Dendritic cell treated with granulocyte-macrophage colony-stimulating factor and Interleukin-4, amounts not matched to agents 40 ng/mL and 50 ng/mL, for 4 days (primary cell): ENCODE data around the gene PDE7B.

Experiments
- H3K27ac Mint-ChIP-seq: one replicate; pipeline ENCODE4 v1.8.0; 2022; ENCODE audit warnings: mild to moderate bottlenecking, mixed read lengths
- H3K27me3 Mint-ChIP-seq: one replicate; pipeline ENCODE4 v1.8.0; 2022; ENCODE audit warnings: mild to moderate bottlenecking, mixed read lengths
- H3K36me3 Mint-ChIP-seq: one replicate; pipeline ENCODE4 v1.8.0; 2022; ENCODE audit warnings: low read depth, mixed read lengths
- H3K4me1 Mint-ChIP-seq: one replicate; pipeline ENCODE4 v1.8.0; 2022; ENCODE audit warnings: low read depth, mixed read lengths
- H3K4me3 Mint-ChIP-seq: one replicate; pipeline ENCODE4 v1.8.0; 2022; ENCODE audit warnings: mild to moderate bottlenecking, moderate library complexity, mixed read lengths
- H3K9me3 Mint-ChIP-seq: one replicate; pipeline ENCODE4 v1.8.0; 2022; ENCODE audit warnings: mixed read lengths
- intact Hi-C: fragments of 100-400 bp; cut with micrococcal nuclease; formaldehyde crosslinking; loops from one replicate; pipeline ENCODE4 v1.15.0; 2022

The PDE7B gene

GRCh38 chr6:135884136-135884535 lies 32.6 kb downstream of the PDE7B start:
- Mint-ChIP-seq H3K4me3 (no peak overlapping the region), H3K27me3 (no peaks in the 10 kb centered on the region), H3K4me1 (peaks cover 10% of the 10 kb centered on the region), H3K27ac (no peak overlapping the region), H3K36me3 (no peaks in the 10 kb centered on the region), H3K9me3 (no peaks in the 10 kb centered on the region)
- intact Hi-C loops: no loop called here

DNA sequence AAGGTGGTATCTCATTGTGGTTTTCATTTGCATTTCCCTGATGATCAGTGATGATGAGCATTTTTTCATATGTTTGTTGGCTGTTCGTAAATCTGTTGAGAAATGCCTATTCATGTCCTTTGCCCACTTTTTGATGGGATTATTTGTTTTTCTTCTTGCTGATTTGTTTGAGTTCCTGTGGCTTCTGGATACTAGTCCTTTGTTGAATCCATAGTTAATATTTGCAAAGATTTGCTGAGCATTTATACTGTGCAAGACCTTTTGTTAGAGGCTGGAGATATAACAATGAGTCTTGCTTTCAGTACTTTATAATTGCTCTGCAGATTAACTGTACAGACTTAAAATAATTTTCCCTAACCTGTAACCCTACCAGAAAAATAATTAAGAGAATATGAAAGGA lies 35.6 kb downstream of the PDE7B start:
- intact Hi-C loops: no loop called here
- Mint-ChIP-seq H3K27ac (no peak overlapping the region), H3K27me3 (no peaks in the 10 kb centered on the region), H3K4me1 (no peaks in the 10 kb centered on the region), H3K4me3 (no peak overlapping the region), H3K9me3 (no peaks in the 10 kb centered on the region), H3K36me3 (no peaks in the 10 kb centered on the region)

- no peak overlapping the region for H3K4me3 Mint-ChIP-seq
- no peaks in the 10 kb centered on the region for H3K4me1 Mint-ChIP-seq
- no peaks in the 10 kb centered on the region for H3K9me3 Mint-ChIP-seq
- no peaks in the 10 kb centered on the region for H3K36me3 Mint-ChIP-seq
- H3K27ac Mint-ChIP-seq: no peak overlapping the region
- H3K27me3 Mint-ChIP-seq: no peaks in the 10 kb centered on the region
- intact Hi-C loops: no loop called here
Observed at GRCh38 chr6:135888818-135889217, 37.3 kb downstream of the PDE7B start.

GRCh38 chr6:135890876-135891275 lies 39.4 kb downstream of the PDE7B start:
- Mint-ChIP-seq H3K27me3 (no peaks in the 10 kb centered on the region), H3K36me3 (no peaks in the 10 kb centered on the region), H3K9me3 (no peaks in the 10 kb centered on the region), H3K4me1 (no peaks in the 10 kb centered on the region), H3K27ac (no peak overlapping the region), H3K4me3 (no peak overlapping the region)
- intact Hi-C loops: no loop called here

DNA sequence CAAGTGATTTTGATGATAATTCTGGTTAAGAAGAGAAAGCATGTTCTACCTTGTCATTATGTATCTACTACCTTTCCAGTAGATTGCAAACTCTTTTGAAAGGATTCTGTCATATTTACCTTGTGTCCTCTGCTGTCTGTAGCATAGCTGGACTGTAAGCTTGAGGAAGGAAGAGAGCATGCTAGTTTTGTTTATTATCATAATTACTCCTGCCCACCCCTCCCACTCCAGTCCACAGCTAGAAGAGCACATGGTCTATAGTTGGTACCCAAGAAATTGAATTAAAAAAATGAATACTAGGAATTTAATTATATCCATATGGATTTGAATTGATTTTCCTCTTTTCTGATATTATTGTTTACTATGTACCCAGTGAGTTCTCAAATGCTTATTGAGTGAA lies 40.2 kb downstream of the PDE7B start:
- Mint-ChIP-seq H3K27ac (no peak overlapping the region), H3K9me3 (no peaks in the 10 kb centered on the region), H3K4me1 (no peaks in the 10 kb centered on the region), H3K4me3 (no peak overlapping the region), H3K27me3 (no peaks in the 10 kb centered on the region), H3K36me3 (no peaks in the 10 kb centered on the region)
- intact Hi-C loops: no loop called here

- Mint-ChIP-seq H3K4me3 (no peak overlapping the region), H3K4me1 (no peaks in the 10 kb centered on the region), H3K36me3 (no peaks in the 10 kb centered on the region), H3K9me3 (no peaks in the 10 kb centered on the region), H3K27me3 (no peaks in the 10 kb centered on the region), H3K27ac (no peak overlapping the region)
- intact Hi-C loops: no loop called here
Observed at GRCh38 chr6:135895231-135895911, 43.9 kb downstream of the PDE7B start.

- no peak overlapping the region for H3K4me3 Mint-ChIP-seq
- H3K27me3 Mint-ChIP-seq: no peaks in the 10 kb centered on the region
- no peaks in the 10 kb centered on the region for H3K36me3 Mint-ChIP-seq
- intact Hi-C loops: no loop called here
- H3K9me3 Mint-ChIP-seq: no peaks in the 10 kb centered on the region
- H3K4me1 Mint-ChIP-seq: no peaks in the 10 kb centered on the region
- no peak overlapping the region for H3K27ac Mint-ChIP-seq
Observed at GRCh38 chr6:135897087-135897486, 45.6 kb downstream of the PDE7B start.

DNA sequence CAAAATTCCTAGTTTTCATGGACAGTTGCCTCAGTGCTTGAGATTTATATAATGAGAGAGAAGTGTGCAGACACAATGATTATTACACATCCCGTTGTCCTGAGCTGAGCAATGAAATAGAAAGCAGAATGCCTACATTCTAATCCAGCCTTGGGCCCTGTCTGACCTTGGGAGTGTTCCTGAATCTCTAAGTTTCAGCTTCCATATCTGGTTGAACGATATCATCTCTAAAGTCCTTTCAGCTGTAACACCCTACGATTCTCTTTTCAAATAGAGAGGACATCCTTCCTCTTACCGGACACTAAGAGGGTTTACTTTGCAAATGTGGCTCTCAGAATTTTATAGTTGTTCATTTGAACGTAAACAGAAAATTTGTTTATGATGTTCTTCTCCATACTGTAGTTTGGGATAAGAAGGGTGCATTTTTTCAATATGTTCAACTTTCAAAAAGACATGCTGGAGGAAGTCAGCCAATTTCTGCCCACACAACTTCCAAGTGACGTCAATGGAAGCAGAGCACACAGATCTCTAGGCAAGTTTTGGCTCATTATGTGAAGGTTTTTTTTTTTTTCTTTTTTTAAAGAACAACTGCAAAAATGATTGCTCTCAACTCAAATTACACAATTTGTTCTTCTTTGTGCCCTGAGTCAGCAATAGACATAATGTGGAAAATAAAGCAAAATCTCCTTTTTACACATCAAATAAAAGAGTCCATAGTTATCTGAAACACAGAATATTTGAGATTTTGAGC lies 50.4 kb downstream of the PDE7B start:
- H3K27me3 Mint-ChIP-seq: no peaks in the 10 kb centered on the region
- no peaks in the 10 kb centered on the region for H3K36me3 Mint-ChIP-seq
- no peaks in the 10 kb centered on the region for H3K9me3 Mint-ChIP-seq
- H3K27ac Mint-ChIP-seq: no peak overlapping the region
- no peaks in the 10 kb centered on the region for H3K4me1 Mint-ChIP-seq
- no peak overlapping the region for H3K4me3 Mint-ChIP-seq
- intact Hi-C loops: no loop called here

DNA sequence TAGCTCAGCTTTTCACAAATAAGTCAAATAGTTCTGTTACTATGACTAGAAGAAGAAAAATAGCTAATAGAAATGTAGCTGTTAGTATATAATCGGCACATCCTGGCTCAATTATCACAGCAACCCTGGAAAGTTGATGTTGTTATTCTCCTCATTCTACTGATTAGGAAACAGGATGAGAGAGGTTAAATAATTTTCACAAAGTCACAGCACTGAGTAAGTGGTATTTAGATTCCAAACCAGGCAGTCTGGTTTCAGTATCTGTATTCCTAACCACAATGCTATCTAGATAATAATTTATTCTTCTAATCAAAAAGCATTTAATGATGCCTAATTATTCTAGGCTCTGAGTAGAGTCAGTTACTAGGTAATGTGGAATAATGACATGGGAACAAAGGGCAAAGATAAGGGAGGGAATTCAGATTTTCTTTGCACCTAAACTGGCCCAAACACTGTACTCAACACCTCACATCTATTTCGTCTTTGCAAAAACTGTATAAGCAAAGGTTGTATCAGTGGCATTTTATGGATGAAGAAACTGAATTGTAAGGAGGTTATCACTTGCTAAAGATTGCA lies 51.3 kb downstream of the PDE7B start:
- Mint-ChIP-seq H3K27me3 (no peaks in the 10 kb centered on the region), H3K27ac (no peak overlapping the region), H3K36me3 (no peaks in the 10 kb centered on the region), H3K4me3 (no peak overlapping the region), H3K4me1 (no peaks in the 10 kb centered on the region), H3K9me3 (no peaks in the 10 kb centered on the region)
- intact Hi-C loops: no loop called here

DNA sequence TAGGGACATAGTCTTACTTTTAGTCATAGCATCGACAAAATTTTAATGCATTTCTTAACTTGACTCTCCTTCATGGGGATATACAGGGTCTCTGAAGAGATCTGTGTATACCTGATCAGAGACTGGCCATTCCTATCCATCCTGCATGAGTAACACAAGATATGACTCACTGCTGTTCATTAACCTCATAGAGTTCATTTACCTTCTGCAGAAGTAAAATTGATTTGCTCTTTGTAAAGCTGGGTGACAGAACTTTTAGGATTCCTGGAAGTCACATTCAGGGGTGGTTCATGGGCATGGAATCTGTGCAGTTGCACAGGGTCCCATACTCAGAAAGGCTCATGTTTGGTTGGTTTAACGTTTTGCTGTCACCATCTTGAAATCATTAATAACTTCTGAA lies 53.2 kb downstream of the PDE7B start:
- Mint-ChIP-seq H3K9me3 (no peaks in the 10 kb centered on the region), H3K27ac (no peak overlapping the region), H3K4me3 (no peak overlapping the region), H3K4me1 (no peaks in the 10 kb centered on the region), H3K27me3 (no peaks in the 10 kb centered on the region), H3K36me3 (no peaks in the 10 kb centered on the region)
- intact Hi-C loops: loop anchor here (5.0 kb wide), 2 partner anchors 318 to 367 kb away; no protein-coding TSS in a partner anchor

- intact Hi-C loops: loop anchor here (5.0 kb wide), 2 partner anchors 317 to 368 kb away; no protein-coding TSS in a partner anchor
- Mint-ChIP-seq H3K36me3 (no peaks in the 10 kb centered on the region), H3K4me1 (no peaks in the 10 kb centered on the region), H3K27me3 (peaks cover 2% of the 10 kb centered on the region), H3K4me3 (no peak overlapping the region), H3K27ac (no peak overlapping the region), H3K9me3 (no peaks in the 10 kb centered on the region)
Observed at GRCh38 chr6:135905604-135906300, 54.3 kb downstream of the PDE7B start.

- Mint-ChIP-seq H3K9me3 (no peaks in the 10 kb centered on the region), H3K36me3 (no peaks in the 10 kb centered on the region), H3K27me3 (peaks cover 2% of the 10 kb centered on the region), H3K27ac (no peak overlapping the region), H3K4me3 (no peak overlapping the region), H3K4me1 (no peaks in the 10 kb centered on the region)
- intact Hi-C loops: loop anchor here (5.0 kb wide), 2 partner anchors 316 to 369 kb away; no protein-coding TSS in a partner anchor
Observed at GRCh38 chr6:135906542-135906941, 55.0 kb downstream of the PDE7B start.

- Mint-ChIP-seq H3K27me3 (peaks cover 2% of the 10 kb centered on the region), H3K27ac (no peak overlapping the region), H3K4me3 (no peak overlapping the region), H3K4me1 (no peaks in the 10 kb centered on the region), H3K9me3 (no peaks in the 10 kb centered on the region), H3K36me3 (no peaks in the 10 kb centered on the region)
- intact Hi-C loops: loop anchor here (5.0 kb wide), 2 partner anchors 315 to 370 kb away; no protein-coding TSS in a partner anchor
Observed at GRCh38 chr6:135906972-135907465, 55.5 kb downstream of the PDE7B start.
